ENCODE results near the gene MAF. TPM values are rescaled to one million over a fixed set of nuclear protein-coding genes. Genes with fewer than 3 reads are reported as not detected.

The MAF gene
- total RNA-seq, 1 experiment from 2014 or later: 6.6 TPM

GRCh38 chr16:79601092-79601930 is 774 bp upstream of the MAF start (continued):
- TF ChIP-seq, protein P1, sequence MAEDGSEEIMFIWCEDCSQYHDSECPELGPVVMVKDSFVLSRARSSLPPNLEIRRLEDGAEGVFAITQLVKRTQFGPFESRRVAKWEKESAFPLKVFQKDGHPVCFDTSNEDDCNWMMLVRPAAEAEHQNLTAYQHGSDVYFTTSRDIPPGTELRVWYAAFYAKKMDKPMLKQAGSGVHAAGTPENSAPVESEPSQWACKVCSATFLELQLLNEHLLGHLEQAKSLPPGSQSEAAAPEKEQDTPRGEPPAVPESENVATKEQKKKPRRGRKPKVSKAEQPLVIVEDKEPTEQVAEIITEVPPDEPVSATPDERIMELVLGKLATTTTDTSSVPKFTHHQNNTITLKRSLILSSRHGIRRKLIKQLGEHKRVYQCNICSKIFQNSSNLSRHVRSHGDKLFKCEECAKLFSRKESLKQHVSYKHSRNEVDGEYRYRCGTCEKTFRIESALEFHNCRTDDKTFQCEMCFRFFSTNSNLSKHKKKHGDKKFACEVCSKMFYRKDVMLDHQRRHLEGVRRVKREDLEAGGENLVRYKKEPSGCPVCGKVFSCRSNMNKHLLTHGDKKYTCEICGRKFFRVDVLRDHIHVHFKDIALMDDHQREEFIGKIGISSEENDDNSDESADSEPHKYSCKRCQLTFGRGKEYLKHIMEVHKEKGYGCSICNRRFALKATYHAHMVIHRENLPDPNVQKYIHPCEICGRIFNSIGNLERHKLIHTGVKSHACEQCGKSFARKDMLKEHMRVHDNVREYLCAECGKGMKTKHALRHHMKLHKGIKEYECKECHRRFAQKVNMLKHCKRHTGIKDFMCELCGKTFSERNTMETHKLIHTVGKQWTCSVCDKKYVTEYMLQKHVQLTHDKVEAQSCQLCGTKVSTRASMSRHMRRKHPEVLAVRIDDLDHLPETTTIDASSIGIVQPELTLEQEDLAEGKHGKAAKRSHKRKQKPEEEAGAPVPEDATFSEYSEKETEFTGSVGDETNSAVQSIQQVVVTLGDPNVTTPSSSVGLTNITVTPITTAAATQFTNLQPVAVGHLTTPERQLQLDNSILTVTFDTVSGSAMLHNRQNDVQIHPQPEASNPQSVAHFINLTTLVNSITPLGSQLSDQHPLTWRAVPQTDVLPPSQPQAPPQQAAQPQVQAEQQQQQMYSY (CRISPR knock-in tag; IDR thresholded peaks at IDR 0.05): peak; percentile 70; the same call in 1 of the 2 replicates
- TF ChIP-seq, protein P2, sequence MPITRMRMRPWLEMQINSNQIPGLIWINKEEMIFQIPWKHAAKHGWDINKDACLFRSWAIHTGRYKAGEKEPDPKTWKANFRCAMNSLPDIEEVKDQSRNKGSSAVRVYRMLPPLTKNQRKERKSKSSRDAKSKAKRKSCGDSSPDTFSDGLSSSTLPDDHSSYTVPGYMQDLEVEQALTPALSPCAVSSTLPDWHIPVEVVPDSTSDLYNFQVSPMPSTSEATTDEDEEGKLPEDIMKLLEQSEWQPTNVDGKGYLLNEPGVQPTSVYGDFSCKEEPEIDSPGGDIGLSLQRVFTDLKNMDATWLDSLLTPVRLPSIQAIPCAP (CRISPR knock-in tag; IDR thresholded peaks at IDR 0.05): no peak

- Mint-ChIP-seq H3K9me3 (no peaks in the 10 kb centered on the region), H3K4me1 (peaks cover 35% of the 10 kb centered on the region), H3K27ac (0 out of 2 replicates have a peak overlapping the region, but pooled peaks have one; percentile 60), H3K36me3 (no peaks in the 10 kb centered on the region), H3K27me3 (ENCODE audit: low read depth) (peaks cover 21% of the 10 kb centered on the region), H3K4me3 (peak overlapping the region; percentile 93)
- no peak for TF ChIP-seq KAT7 (CRISPR knock-in tag; IDR thresholded peaks at IDR 0.05; ENCODE audit: borderline replicate concordance)
- peak; percentile 32; the same call in 1 of the 2 replicates for TF ChIP-seq TEAD1 (CRISPR knock-in tag; IDR thresholded peaks at IDR 0.05)
- no peak for TF ChIP-seq ETV6 (CRISPR knock-in tag; IDR thresholded peaks at IDR 0.05)
- TF ChIP-seq, protein P3, sequence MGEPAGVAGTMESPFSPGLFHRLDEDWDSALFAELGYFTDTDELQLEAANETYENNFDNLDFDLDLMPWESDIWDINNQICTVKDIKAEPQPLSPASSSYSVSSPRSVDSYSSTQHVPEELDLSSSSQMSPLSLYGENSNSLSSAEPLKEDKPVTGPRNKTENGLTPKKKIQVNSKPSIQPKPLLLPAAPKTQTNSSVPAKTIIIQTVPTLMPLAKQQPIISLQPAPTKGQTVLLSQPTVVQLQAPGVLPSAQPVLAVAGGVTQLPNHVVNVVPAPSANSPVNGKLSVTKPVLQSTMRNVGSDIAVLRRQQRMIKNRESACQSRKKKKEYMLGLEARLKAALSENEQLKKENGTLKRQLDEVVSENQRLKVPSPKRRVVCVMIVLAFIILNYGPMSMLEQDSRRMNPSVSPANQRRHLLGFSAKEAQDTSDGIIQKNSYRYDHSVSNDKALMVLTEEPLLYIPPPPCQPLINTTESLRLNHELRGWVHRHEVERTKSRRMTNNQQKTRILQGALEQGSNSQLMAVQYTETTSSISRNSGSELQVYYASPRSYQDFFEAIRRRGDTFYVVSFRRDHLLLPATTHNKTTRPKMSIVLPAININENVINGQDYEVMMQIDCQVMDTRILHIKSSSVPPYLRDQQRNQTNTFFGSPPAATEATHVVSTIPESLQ (CRISPR knock-in tag; IDR thresholded peaks at IDR 0.05): no peak
- TF ChIP-seq CDX4 (CRISPR knock-in tag; IDR thresholded peaks at IDR 0.05; ENCODE audit: borderline replicate concordance): no peak
- TF ChIP-seq GABPB1 (CRISPR knock-in tag; IDR thresholded peaks at IDR 0.05): no peak
- DNase-seq (ENCODE audit: low spot score) (peak; percentile 65), ATAC-seq (peak; percentile 37)
- POLR2A ChIA-PET: no interaction called here
- CTCF ChIA-PET: interaction anchor here (0.6 to 2.8 kb wide), 10 partner anchors 10 to 894 kb away, joined by 3 to 13 read pairs (median 7); no protein-coding TSS in a partner anchor
Measured at GRCh38 chr16:79599837-79600637, 500 bp downstream of the MAF start.

GRCh38 chr16:79599256-79599836 is 1.2 kb downstream of the MAF start:
- Mint-ChIP-seq H3K27ac (no peak overlapping the region), H3K4me1 (peaks cover 41% of the 10 kb centered on the region)

More at GRCh38 chr16:79599256-79599836, 1.2 kb downstream of the MAF start:
- DNase-seq (ENCODE audit: low spot score): peak; percentile 38
- ATAC-seq: peak; percentile 5
- ChIA-PET CTCF (interaction anchor here (1.0 to 2.3 kb wide), 4 partner anchors 265 to 770 kb away, joined by 3 to 8 read pairs (median 4); no protein-coding TSS in a partner anchor), POLR2A (no interaction called here)
- Mint-ChIP-seq H3K4me3 (peak overlapping the region; percentile 81), H3K36me3 (no peaks in the 10 kb centered on the region), H3K27me3 (ENCODE audit: low read depth) (peaks cover 21% of the 10 kb centered on the region), H3K9me3 (no peaks in the 10 kb centered on the region)
- TF ChIP-seq, protein P4, sequence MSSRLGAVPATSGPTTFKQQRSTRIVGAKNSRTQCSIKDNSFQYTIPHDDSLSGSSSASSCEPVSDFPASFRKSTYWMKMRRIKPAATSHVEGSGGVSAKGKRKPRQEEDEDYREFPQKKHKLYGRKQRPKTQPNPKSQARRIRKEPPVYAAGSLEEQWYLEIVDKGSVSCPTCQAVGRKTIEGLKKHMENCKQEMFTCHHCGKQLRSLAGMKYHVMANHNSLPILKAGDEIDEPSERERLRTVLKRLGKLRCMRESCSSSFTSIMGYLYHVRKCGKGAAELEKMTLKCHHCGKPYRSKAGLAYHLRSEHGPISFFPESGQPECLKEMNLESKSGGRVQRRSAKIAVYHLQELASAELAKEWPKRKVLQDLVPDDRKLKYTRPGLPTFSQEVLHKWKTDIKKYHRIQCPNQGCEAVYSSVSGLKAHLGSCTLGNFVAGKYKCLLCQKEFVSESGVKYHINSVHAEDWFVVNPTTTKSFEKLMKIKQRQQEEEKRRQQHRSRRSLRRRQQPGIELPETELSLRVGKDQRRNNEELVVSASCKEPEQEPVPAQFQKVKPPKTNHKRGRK (CRISPR knock-in tag; IDR thresholded peaks at IDR 0.05; ENCODE audit: borderline replicate concordance): no peak
- TF ChIP-seq, protein P1 (CRISPR knock-in tag; IDR thresholded peaks at IDR 0.05): no peak
- TF ChIP-seq GABPB1 (CRISPR knock-in tag; IDR thresholded peaks at IDR 0.05) (no peak), MLX (CRISPR knock-in tag; IDR thresholded peaks at IDR 0.05) (no peak)
